Effector memory CD4-positive, alpha-beta T cell (primary cell): ENCODE measurements around the gene ATOSB.

ENCODE experiments used
- DNase-seq, 3 donors: peaks; one replicate each; pipeline ENCODE4 v3.0.0-alpha.2; 2020
- H3K27ac ChIP-seq: 2 replicates; pipeline ENCODE4 v1.7.0; 2013; ENCODE audit warnings: mild to moderate bottlenecking, low read length, moderate library complexity; ENCODE audit not compliant: insufficient read depth, poor library complexity, severe bottlenecking
- H3K27me3 ChIP-seq: replicated peaks from 2 replicates; pipeline ENCODE4 v1.7.0; 2013; ENCODE audit warnings: mild to moderate bottlenecking, low read length; ENCODE audit not compliant: insufficient read depth, control insufficient read depth, poor library complexity, severe bottlenecking
- H3K36me3 ChIP-seq: 2 replicates; pipeline ENCODE4 v1.7.0; 2013; ENCODE audit warnings: mild to moderate bottlenecking, low read length, moderate library complexity; ENCODE audit not compliant: control insufficient read depth, insufficient read depth
- H3K4me1 ChIP-seq: 2 replicates; pipeline ENCODE4 v1.7.0; 2013; ENCODE audit warnings: low read length, mild to moderate bottlenecking; ENCODE audit not compliant: control insufficient read depth, insufficient read depth, poor library complexity, severe bottlenecking
- H3K4me3 ChIP-seq: 2 replicates; pipeline ENCODE4 v1.7.0; 2013; ENCODE audit warnings: low read length, low read depth, mild to moderate bottlenecking; ENCODE audit not compliant: insufficient read depth, poor library complexity, severe bottlenecking
- H3K9me3 ChIP-seq: 2 replicates; pipeline ENCODE4 v1.7.0; 2013; ENCODE audit warnings: mild to moderate bottlenecking, low read length, moderate library complexity; ENCODE audit not compliant: control insufficient read depth

ATOSB gene

GRCh38 chr9:35105571-35106342, 9.9 kb downstream of the ATOSB start:
- Histone ChIP-seq H3K27me3 (no peaks in the 10 kb centered on the region), H3K27ac (no peak overlapping the region), H3K9me3 (no peaks in the 10 kb centered on the region), H3K4me3 (no peak overlapping the region), H3K4me1 (peaks cover 16% of the 10 kb centered on the region), H3K36me3 (peaks cover 35% of the 10 kb centered on the region)
- DNase-seq: no peak

DNA sequence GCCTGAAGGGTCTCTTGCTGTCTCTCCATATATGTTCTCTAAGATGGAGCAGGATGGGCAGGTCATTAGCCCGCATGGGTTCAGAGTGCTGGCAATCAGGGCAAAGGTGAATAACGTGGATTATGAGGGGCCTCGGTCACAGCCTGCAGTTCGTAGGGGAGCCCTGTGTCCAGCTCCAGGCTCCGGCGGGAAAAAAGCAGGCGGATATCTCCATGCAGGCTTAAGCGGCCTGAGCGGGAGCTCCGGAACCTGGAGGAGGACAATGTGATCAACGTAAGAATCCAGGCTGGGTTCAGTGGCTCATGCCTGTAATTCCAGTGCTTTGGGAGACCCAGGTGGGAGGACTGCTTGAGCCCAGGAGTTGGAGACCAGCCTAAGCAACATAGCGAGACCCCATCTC, 10.5 kb downstream of the ATOSB start:
- peaks cover 42% of the 10 kb centered on the region for H3K36me3 ChIP-seq
- no peak for DNase-seq
- no peaks in the 10 kb centered on the region for H3K27me3 ChIP-seq
- H3K27ac ChIP-seq: no peak overlapping the region
- no peak overlapping the region for H3K4me3 ChIP-seq
- peaks cover 14% of the 10 kb centered on the region for H3K4me1 ChIP-seq
- no peaks in the 10 kb centered on the region for H3K9me3 ChIP-seq

GRCh38 chr9:35104586-35104985, 11.1 kb downstream of the ATOSB start:
- no peaks in the 10 kb centered on the region for H3K27me3 ChIP-seq
- H3K4me3 ChIP-seq: no peak overlapping the region
- peaks cover 47% of the 10 kb centered on the region for H3K36me3 ChIP-seq
- no peak for DNase-seq
- H3K9me3 ChIP-seq: no peaks in the 10 kb centered on the region
- H3K4me1 ChIP-seq: peaks cover 14% of the 10 kb centered on the region
- peak overlapping the region; percentile 33 for H3K27ac ChIP-seq

- peaks cover 50% of the 10 kb centered on the region for H3K36me3 ChIP-seq
- no peaks in the 10 kb centered on the region for H3K9me3 ChIP-seq
- no peak for DNase-seq
- peak overlapping the region; percentile 70 for H3K4me3 ChIP-seq
- no peaks in the 10 kb centered on the region for H3K27me3 ChIP-seq
- H3K27ac ChIP-seq: peak overlapping the region; percentile 93
- H3K4me1 ChIP-seq: peaks cover 14% of the 10 kb centered on the region
These were observed 11.9 kb downstream of the ATOSB start for GRCh38 chr9:35103660-35104191.

- peak; percentile 86 to 91 (median 87) for DNase-seq
- no peaks in the 10 kb centered on the region for H3K27me3 ChIP-seq
- H3K9me3 ChIP-seq: no peaks in the 10 kb centered on the region
- peak within 1 kb of the TSS; percentile 70 for H3K4me3 ChIP-seq
- peaks cover 14% of the 10 kb centered on the region for H3K4me1 ChIP-seq
- H3K27ac ChIP-seq: peak within 1 kb of the TSS; percentile 93
- H3K36me3 ChIP-seq: peaks cover 44% of the 10 kb centered on the region
These were observed 12.6 kb downstream of the ATOSB start, which contains the start of gene STOML2 for GRCh38 chr9:35102769-35103659. Gene STOML2 (minus strand): TSS chr9:35103131. CDS start chr9:35103094, 37 bp downstream.

DNA sequence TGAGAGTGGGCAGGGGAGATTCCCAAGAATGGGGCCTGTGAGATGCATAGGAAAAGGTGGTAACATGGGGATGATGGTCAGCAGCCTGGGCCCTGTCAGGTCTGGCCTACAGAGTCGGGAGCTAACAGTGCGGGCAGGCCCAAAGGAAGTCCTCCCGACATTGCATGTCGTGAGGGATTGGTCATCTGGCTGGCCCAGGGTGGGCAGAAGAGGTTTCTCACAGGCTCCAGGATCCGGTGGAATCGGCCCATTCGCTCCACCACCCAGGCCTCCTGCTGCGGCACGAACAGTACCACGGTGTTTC, 13.2 kb downstream of the ATOSB start:
- H3K4me3 ChIP-seq: peak overlapping the region; percentile 70
- no peaks in the 10 kb centered on the region for H3K9me3 ChIP-seq
- H3K36me3 ChIP-seq: peaks cover 38% of the 10 kb centered on the region
- H3K27ac ChIP-seq: peak overlapping the region; percentile 93
- peaks cover 14% of the 10 kb centered on the region for H3K4me1 ChIP-seq
- DNase-seq: no peak
- no peaks in the 10 kb centered on the region for H3K27me3 ChIP-seq

DNA sequence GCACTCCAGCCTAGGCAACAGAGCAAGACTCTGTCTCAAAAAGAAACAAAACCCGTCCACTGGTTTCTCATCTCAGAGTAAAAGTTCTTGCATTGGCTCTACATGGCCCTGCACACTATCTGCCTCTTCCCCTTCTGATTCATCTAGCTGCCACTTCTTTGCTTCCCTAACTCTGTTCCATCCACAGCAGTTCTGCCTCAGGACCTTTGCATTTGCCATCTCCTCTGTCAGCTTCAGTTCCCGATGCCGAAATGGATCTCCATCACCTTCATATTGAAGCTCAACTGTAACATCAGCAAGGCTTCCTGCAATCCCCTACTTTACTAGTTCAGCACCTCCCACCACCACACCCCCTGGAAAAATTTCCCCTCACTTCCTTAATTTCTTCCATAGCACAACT, 18.1 kb downstream of the ATOSB start:
- Histone ChIP-seq H3K4me1 (peaks cover 8% of the 10 kb centered on the region), H3K27ac (no peak overlapping the region), H3K27me3 (no peaks in the 10 kb centered on the region), H3K9me3 (no peaks in the 10 kb centered on the region), H3K36me3 (peaks cover 43% of the 10 kb centered on the region), H3K4me3 (no peak overlapping the region)
- DNase-seq: no peak

DNA sequence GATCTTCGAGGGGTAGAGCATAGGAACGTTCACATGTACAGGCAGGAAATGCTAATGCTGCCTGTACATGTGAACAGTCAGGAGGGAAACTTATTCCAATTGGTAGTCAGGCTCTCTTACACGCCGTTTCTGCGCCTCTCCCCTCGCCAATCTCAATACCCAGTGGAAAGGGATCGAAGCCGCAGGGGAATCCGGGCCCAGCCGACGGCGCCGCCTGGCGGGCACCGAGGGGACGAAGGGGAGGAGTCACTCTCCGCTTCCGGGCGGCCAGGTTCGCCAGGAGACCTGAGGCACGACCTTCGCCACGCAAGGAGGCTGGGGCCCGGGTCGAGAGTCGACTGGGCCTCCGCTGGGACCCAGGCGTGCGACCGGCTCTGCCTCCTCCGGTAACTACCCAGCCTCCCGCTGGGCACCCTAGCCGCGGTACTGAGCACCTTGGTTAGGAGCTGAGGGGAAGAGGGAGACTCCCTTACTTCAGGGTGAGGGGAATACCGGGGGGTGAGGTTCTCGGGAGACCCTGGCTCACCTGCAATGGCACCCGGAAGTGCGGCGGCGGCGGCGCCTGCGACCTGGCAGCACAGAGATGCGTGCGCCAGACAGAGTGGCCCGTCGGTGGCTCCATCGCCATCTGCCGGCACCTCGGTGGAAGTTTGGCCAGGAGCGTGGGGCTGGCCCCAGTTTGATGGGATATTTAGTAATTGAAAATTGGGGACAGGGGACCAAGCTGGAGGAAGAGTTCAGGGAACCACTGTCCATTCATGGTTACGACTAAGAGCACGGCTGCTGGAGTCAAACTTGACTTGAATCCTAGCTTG, 19.4 kb downstream of the ATOSB start, which contains the start of gene PIGO:
TSS of gene PIGO (minus strand) at position 557 of the 815 bp plus-strand sequence. CDS start 1,026 bp downstream, outside the sequence.
- H3K4me3 ChIP-seq: peak within 1 kb of the TSS; percentile 64
- H3K27me3 ChIP-seq: no peaks in the 10 kb centered on the region
- peaks cover 52% of the 10 kb centered on the region for H3K36me3 ChIP-seq
- no peaks in the 10 kb centered on the region for H3K4me1 ChIP-seq
- H3K27ac ChIP-seq: peak within 1 kb of the TSS; percentile 97
- H3K9me3 ChIP-seq: no peaks in the 10 kb centered on the region
- DNase-seq: peak; percentile 78 to 84 (median 80)

DNA sequence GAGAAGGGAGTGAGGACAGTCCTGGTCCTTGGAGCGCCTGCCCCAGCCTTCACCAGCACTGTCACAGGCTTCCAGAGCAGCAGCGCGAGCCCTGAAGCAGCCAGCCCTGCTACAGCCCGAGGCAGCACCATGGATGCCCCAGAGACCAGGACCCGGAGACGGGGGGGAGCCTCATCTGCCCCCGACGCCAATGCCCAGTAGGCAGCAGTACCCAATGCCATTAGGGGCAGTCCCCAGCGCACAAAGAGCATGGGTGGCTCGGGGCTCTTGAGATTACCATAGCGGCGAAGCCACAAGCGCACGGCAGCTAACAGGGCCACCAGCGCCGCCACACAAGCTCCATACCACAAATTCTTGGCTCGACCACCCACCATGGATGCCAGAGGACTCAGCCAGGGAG, 24.1 kb downstream of the ATOSB start:
- DNase-seq: no peak
- H3K36me3 ChIP-seq: peaks cover 71% of the 10 kb centered on the region
- no peaks in the 10 kb centered on the region for H3K27me3 ChIP-seq
- no peak overlapping the region for H3K4me3 ChIP-seq
- H3K27ac ChIP-seq: no peak overlapping the region
- no peaks in the 10 kb centered on the region for H3K9me3 ChIP-seq
- H3K4me1 ChIP-seq: no peaks in the 10 kb centered on the region
